Stimulated activated CD4-positive, alpha-beta T cell treated with anti-CD3 and anti-CD28 coated beads, Interleukin-4, amount 100 ng/mL, for 48 hours (primary cell): ENCODE results near the gene MAOA.
"Not testable (repeated sequence)": the region's sequence is repeated elsewhere in the genome, so short reads cannot be mapped to it uniquely, and the experiment has no call there.

Experiments
- DNase-seq, 2 donors: peaks; one replicate each; pipeline ENCODE4 v3.0.0-alpha.2; 2020; ENCODE audit warnings: low read depth in 2 of 2

Gene MAOA

GRCh38 chrX:43717161-43717560 lies 61.1 kb downstream of the MAOA start:
- no peak for DNase-seq

- DNase-seq, result no peak
Measured at GRCh38 chrX:43718081-43718480, 62.0 kb downstream of the MAOA start.

GRCh38 chrX:43718546-43718945 lies 62.4 kb downstream of the MAOA start:
- DNase-seq, result no peak

- DNase-seq, result no peak
Measured at GRCh38 chrX:43718956-43719355, 62.9 kb downstream of the MAOA start.

GRCh38 chrX:43720082-43720481 lies 64.0 kb downstream of the MAOA start:
- no peak for DNase-seq

- DNase-seq, result no peak
Measured at GRCh38 chrX:43720961-43721360, 64.9 kb downstream of the MAOA start.

GRCh38 chrX:43725227-43725626 lies 69.1 kb downstream of the MAOA start:
- not testable (repeated sequence) for DNase-seq

- DNase-seq, result not testable (repeated sequence)
Measured at GRCh38 chrX:43727254-43727653, 71.2 kb downstream of the MAOA start.

- DNase-seq, result no peak
Measured at GRCh38 chrX:43728002-43728401, 71.9 kb downstream of the MAOA start.

GRCh38 chrX:43728966-43729365 lies 72.9 kb downstream of the MAOA start:
- DNase-seq, result no peak

GRCh38 chrX:43731086-43731485 lies 75.0 kb downstream of the MAOA start:
- DNase-seq, result no peak

- DNase-seq, result no peak
Measured at GRCh38 chrX:43733699-43734098, 77.6 kb downstream of the MAOA start.

- no peak for DNase-seq
Measured at GRCh38 chrX:43734444-43734843, 78.3 kb downstream of the MAOA start.

- DNase-seq, result no peak
Measured at GRCh38 chrX:43735534-43735933, 79.4 kb downstream of the MAOA start.

GRCh38 chrX:43735957-43736356 lies 79.9 kb downstream of the MAOA start:
- DNase-seq, result no peak

- DNase-seq, result no peak
Measured at GRCh38 chrX:43741843-43742573, 85.9 kb downstream of the MAOA start.

- no peak for DNase-seq
Measured at GRCh38 chrX:43743100-43743822, 87.2 kb downstream of the MAOA start.

GRCh38 chrX:43744284-43744683 lies 88.2 kb downstream of the MAOA start:
- no peak for DNase-seq

- no peak for DNase-seq
Measured at GRCh38 chrX:43745938-43746721, 90.0 kb downstream of the MAOA start.

GRCh38 chrX:43747476-43747875 lies 91.4 kb downstream of the MAOA start:
- DNase-seq, result no peak

GRCh38 chrX:43750248-43750676 lies 94.2 kb downstream of the MAOA start:
- peak; percentile 4 for DNase-seq

GRCh38 chrX:43753637-43754036 lies 97.5 kb downstream of the MAOA start:
- DNase-seq, result no peak

GRCh38 chrX:43756076-43756475 lies 100.0 kb downstream of the MAOA start:
- no peak for DNase-seq
